ENCODE measurements around the gene ARHGAP35. TPM values are rescaled to one million over a fixed set of nuclear protein-coding genes. Genes with fewer than 3 reads are reported as not detected.

The ARHGAP35 gene
- total RNA-seq, 1 donor from 2014 or later: 70.2 TPM

DNA sequence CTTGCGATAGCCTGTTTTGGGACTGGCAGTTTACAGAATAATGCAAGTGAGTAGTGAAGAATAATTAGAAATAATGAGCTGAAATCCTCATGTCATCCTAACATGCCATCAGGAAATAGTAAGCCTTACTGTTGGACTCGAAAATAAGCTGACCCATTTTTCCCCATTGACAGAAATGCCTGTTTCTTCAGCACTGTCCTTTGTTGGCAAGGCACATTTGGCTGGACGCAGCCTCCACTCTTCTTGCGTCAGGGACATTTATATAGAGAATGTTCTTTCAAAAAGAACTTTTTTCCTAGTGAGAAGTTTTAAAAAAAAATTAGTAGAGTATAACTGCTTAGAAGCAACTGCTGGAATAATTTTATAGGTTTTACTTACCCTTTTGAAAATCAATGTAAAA lies 47.1 kb downstream of the ARHGAP35 start:
- no peaks in the 10 kb centered on the region for H3K36me3 Mint-ChIP-seq (ENCODE audit: low read depth)
- no peaks in the 10 kb centered on the region for H3K27me3 Mint-ChIP-seq (ENCODE audit: low read depth)
- H3K4me1 Mint-ChIP-seq (ENCODE audit: low read depth): peaks cover 40% of the 10 kb centered on the region
- TF ChIP-seq, protein P1, sequence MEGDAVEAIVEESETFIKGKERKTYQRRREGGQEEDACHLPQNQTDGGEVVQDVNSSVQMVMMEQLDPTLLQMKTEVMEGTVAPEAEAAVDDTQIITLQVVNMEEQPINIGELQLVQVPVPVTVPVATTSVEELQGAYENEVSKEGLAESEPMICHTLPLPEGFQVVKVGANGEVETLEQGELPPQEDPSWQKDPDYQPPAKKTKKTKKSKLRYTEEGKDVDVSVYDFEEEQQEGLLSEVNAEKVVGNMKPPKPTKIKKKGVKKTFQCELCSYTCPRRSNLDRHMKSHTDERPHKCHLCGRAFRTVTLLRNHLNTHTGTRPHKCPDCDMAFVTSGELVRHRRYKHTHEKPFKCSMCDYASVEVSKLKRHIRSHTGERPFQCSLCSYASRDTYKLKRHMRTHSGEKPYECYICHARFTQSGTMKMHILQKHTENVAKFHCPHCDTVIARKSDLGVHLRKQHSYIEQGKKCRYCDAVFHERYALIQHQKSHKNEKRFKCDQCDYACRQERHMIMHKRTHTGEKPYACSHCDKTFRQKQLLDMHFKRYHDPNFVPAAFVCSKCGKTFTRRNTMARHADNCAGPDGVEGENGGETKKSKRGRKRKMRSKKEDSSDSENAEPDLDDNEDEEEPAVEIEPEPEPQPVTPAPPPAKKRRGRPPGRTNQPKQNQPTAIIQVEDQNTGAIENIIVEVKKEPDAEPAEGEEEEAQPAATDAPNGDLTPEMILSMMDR (IDR thresholded peaks at IDR 0.05): no peak
- no peak overlapping the region for H3K4me3 Mint-ChIP-seq (ENCODE audit: unreplicated experiment)
- no peak for DNase-seq (ENCODE audit: low spot score)
- no peaks in the 10 kb centered on the region for H3K9me3 Mint-ChIP-seq (ENCODE audit: low read depth)
- H3K27ac Mint-ChIP-seq (ENCODE audit: unreplicated experiment): no peak overlapping the region

- no peak for DNase-seq (ENCODE audit: low spot score)
- H3K9me3 Mint-ChIP-seq (ENCODE audit: low read depth): no peaks in the 10 kb centered on the region
- H3K36me3 Mint-ChIP-seq (ENCODE audit: low read depth): no peaks in the 10 kb centered on the region
- peak overlapping the region; percentile 76 for H3K27ac Mint-ChIP-seq (ENCODE audit: unreplicated experiment)
- no peaks in the 10 kb centered on the region for H3K27me3 Mint-ChIP-seq (ENCODE audit: low read depth)
- peaks cover 38% of the 10 kb centered on the region for H3K4me1 Mint-ChIP-seq (ENCODE audit: low read depth)
- TF ChIP-seq, protein P1 (IDR thresholded peaks at IDR 0.05): no peak
- no peak overlapping the region for H3K4me3 Mint-ChIP-seq (ENCODE audit: unreplicated experiment)
Observed at GRCh38 chr19:46909356-46909755, 48.6 kb downstream of the ARHGAP35 start.

Other genes with a start within 250 kb of the ARHGAP35 start
- gene PTGIR, start 235.9 kb upstream of the ARHGAP35 start, total RNA-seq: 0.80 to 2.4 TPM (median 2.2 TPM) in 3 replicates
- gene GNG8, start 224.8 kb upstream of the ARHGAP35 start, total RNA-seq: not detected in 3 replicates
- gene DACT3, start 199.8 kb upstream of the ARHGAP35 start, total RNA-seq: 17.1 to 18.7 TPM (median 18.5 TPM) in 3 replicates
- gene PRKD2, start 143.9 kb upstream of the ARHGAP35 start, total RNA-seq: 21.9 to 31.9 TPM (median 23.3 TPM) in 3 replicates
- 25.2 to 27.7 TPM (median 26.6 TPM) in 3 replicates for gene FKRP, start 114.9 kb upstream of the ARHGAP35 start, total RNA-seq
- gene STRN4, start 114.5 kb upstream of the ARHGAP35 start, total RNA-seq: 69.8 to 77.3 TPM (median 76.7 TPM) in 3 replicates
- 77.3 to 310 TPM (median 304 TPM) in 3 replicates for gene SLC1A5, start 72.4 kb upstream of the ARHGAP35 start, total RNA-seq
- 168 to 189 TPM (median 173 TPM) in 3 replicates for gene AP2S1, start 10.2 kb upstream of the ARHGAP35 start, total RNA-seq
- 1.0 to 1.8 TPM (median 1.7 TPM) in 3 replicates for gene NPAS1, start 158.8 kb downstream of the ARHGAP35 start, total RNA-seq
- gene TMEM160, start 187.6 kb downstream of the ARHGAP35 start, total RNA-seq: 35.8 to 37.6 TPM (median 37.3 TPM) in 3 replicates

Data from chondrocyte (in vitro differentiated cells).